PC-3 (cell line): ENCODE measurements around the gene PTPN14. TPM values are rescaled to one million over a fixed set of nuclear protein-coding genes. Genes with fewer than 3 reads are reported as not detected.

Experiments
- ATAC-seq: fragments of 200-7000 bp; cut with Tn5 transposase; 2 replicates; pipeline ENCODE4 v1.9.1; 2020; ENCODE audit warnings: mild to moderate bottlenecking, moderate library complexity
- BruUV-seq: library from RNA; stranded (reverse); fragments of 400-500 nt; replicated peaks from 2 replicates; lab custom pipeline; 2021; lab: Mats Ljungman, UMichigan
- CTCF ChIA-PET: fragments of 300-600 bp; sonication (Branson Sonifier 250); formaldehyde crosslinking; loops from one replicate; lab custom pipeline; 2022; ENCODE audit warnings: antibody characterized with exemption; lab: Charles Lee
- POLR2A ChIA-PET: fragments of 300-600 bp; sonication (Branson Sonifier 250); formaldehyde crosslinking; loops from one replicate; lab custom pipeline; 2022; ENCODE audit warnings: antibody characterized with exemption; ENCODE audit not compliant: unreplicated experiment; lab: Charles Lee
- DNase-seq: peaks from one replicate; pipeline ENCODE4 v3.0.0-alpha.2; 2015
- H2AFZ ChIP-seq: fragments of 300-600 bp; sonication (generic); 2 replicates; pipeline ENCODE4 v1.6.0; 2016; ENCODE audit warnings: antibody characterized with exemption, low read length
- H3F3A ChIP-seq: fragments of 300-600 bp; sonication (generic); one replicate; pipeline ENCODE4 v1.6.0; 2017; ENCODE audit warnings: antibody characterized with exemption, low read length, control low read depth, mild to moderate bottlenecking; ENCODE audit not compliant: unreplicated experiment
- H3K27ac ChIP-seq: fragments of 300-600 bp; sonication (generic); 2 replicates; pipeline ENCODE4 v1.5.1; 2016; ENCODE audit warnings: mild to moderate bottlenecking, low read length
- H3K27me3 ChIP-seq: fragments of 300-600 bp; sonication (generic); 2 replicates; pipeline ENCODE4 v1.6.1; 2016; ENCODE audit warnings: low read length, mixed read lengths
- H3K36me3 ChIP-seq: fragments of 300-600 bp; sonication (generic); 2 replicates; pipeline ENCODE4 v1.6.1; 2016; ENCODE audit warnings: low read depth, mixed run types, low read length, mixed read lengths
- H3K4me1 ChIP-seq: fragments of 300-600 bp; sonication (generic); 2 replicates; pipeline ENCODE4 v1.5.1; 2016; ENCODE audit warnings: low read length; ENCODE audit not compliant: insufficient read depth
- H3K4me2 ChIP-seq: fragments of 300-600 bp; sonication (generic); 2 replicates; pipeline ENCODE4 v1.6.0; 2016; ENCODE audit warnings: low read length
- H3K4me3 ChIP-seq: fragments of 300-600 bp; sonication (generic); 2 replicates; pipeline ENCODE4 v1.5.1; 2016; ENCODE audit warnings: mild to moderate bottlenecking, low read length, mixed read lengths
- H3K79me2 ChIP-seq: fragments of 300-600 bp; sonication (generic); 2 replicates; pipeline ENCODE4 v1.6.1; 2017; ENCODE audit warnings: low read length, mixed read lengths
- H3K9ac ChIP-seq: fragments of 300-600 bp; sonication (generic); 2 replicates; pipeline ENCODE4 v1.6.0; 2016; ENCODE audit warnings: mild to moderate bottlenecking, low read length
- H3K9me2 ChIP-seq: fragments of 300-600 bp; sonication (generic); replicated peaks from 2 replicates; pipeline ENCODE4 v1.6.1; 2016; ENCODE audit warnings: mixed run types, low read length, mixed read lengths
- H3K9me3 ChIP-seq: fragments of 300-600 bp; sonication (generic); 2 replicates; pipeline ENCODE4 v1.6.1; 2016; ENCODE audit warnings: low read length, mixed read lengths
- H4K20me1 ChIP-seq: fragments of 300-600 bp; sonication (generic); 2 replicates; pipeline ENCODE4 v1.6.1; 2016; ENCODE audit warnings: low read length, mixed read lengths
- EZH2 ChIP-seq: fragments of 300-600 bp; sonication (generic); IDR thresholded peaks from one replicate; pipeline ENCODE4 v1.6.1; 2017; ENCODE audit warnings: antibody characterized with exemption, mild to moderate bottlenecking, low read length; ENCODE audit not compliant: unreplicated experiment
- EZH2phosphoT487 ChIP-seq: fragments of 300-600 bp; sonication (generic); IDR thresholded peaks from 2 replicates; pipeline ENCODE4 v1.6.1; 2018; ENCODE audit warnings: mild to moderate bottlenecking, antibody characterized with exemption, low read length, borderline replicate concordance
- intact Hi-C: fragments of 100-400 bp; cut with micrococcal nuclease; formaldehyde crosslinking; loops from 2 replicates; pipeline ENCODE4 v1.9.0; 2023
- total RNA-seq: library from RNA; depleted of rRNA; stranded (reverse); fragments of >200 nt; gene quantifications from 2 replicates; pipeline ENCODE4 v1.2.3, GENCODE V29; 2014
- TF ChIP-seq, protein P1 (sequence below): fragments of 300-600 bp; sonication (generic); conservative IDR thresholded peaks from 2 replicates; pipeline ENCODE4 v1.5.1; 2017; ENCODE audit warnings: antibody characterized with exemption, low read depth, mild to moderate bottlenecking, low read length

Gene PTPN14
- total RNA-seq, 1 experiment from 2014 or later: 12.6 TPM

DNA sequence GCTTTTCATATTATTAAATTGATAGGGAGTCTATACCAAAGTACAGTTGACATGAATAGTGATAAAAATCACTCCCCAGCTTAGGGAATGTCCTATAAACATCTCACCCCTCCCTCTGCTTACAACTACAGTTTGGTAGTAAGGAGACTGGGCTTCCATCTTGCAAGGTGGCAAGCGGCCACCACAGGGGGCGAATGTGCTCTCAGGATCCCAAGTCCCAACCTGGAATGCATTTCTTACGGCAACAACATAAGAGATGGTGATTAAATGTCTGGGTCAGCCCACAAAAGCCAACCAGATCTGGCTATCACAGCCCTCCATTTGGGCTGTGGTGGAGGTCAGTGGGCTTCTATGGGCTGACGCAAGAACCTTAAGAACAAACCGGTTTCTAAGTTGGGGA lies 202.4 kb downstream of the PTPN14 start:
- peaks cover 34% of the 10 kb centered on the region for H3K36me3 ChIP-seq
- intact Hi-C loops: no loop called here
- no TSS peak for BruUV-seq

GRCh38 chr1:214344897-214345296 lies 206.5 kb downstream of the PTPN14 start:
- TF ChIP-seq EZH2 (no peak), EZH2phosphoT487 (no peak)
- BruUV-seq: no TSS peak
- ChIA-PET CTCF (no interaction called here), POLR2A (no interaction called here)
- Histone ChIP-seq H3K9me2 (no peaks in the 10 kb centered on the region), H3K27ac (no peak overlapping the region), H3K4me1 (no peaks in the 10 kb centered on the region), H3K4me3 (no peak overlapping the region), H3K9ac (no peak overlapping the region), H3K4me2 (no peak overlapping the region), H3F3A (no peaks in the 10 kb centered on the region), H4K20me1 (no peaks in the 10 kb centered on the region), H3K9me3 (no peaks in the 10 kb centered on the region), H2AFZ (no peak overlapping the region), H3K27me3 (no peaks in the 10 kb centered on the region), H3K36me3 (peaks cover 26% of the 10 kb centered on the region), H3K79me2 (no peaks in the 10 kb centered on the region)
- intact Hi-C loops: no loop called here
- ATAC-seq (no peak), DNase-seq (no peak)

More for the DNA sequence above, 202.4 kb downstream of the PTPN14 start:
- H3K9ac ChIP-seq: no peak overlapping the region
- H3K9me3 ChIP-seq: no peaks in the 10 kb centered on the region
- H3K79me2 ChIP-seq: no peaks in the 10 kb centered on the region
- DNase-seq (no peak), ATAC-seq (no peak)
- no peaks in the 10 kb centered on the region for H3K9me2 ChIP-seq
- H2AFZ ChIP-seq: no peak overlapping the region
- no peaks in the 10 kb centered on the region for H4K20me1 ChIP-seq
- ChIA-PET POLR2A (interaction anchor here (0.6 kb wide), 1 partner anchor 203 kb away, joined by 4 read pairs; the partner anchor contains the start of gene PTPN14), CTCF (interaction anchor here (0.7 kb wide), 1 partner anchor 800 kb away, joined by 3 read pairs; no protein-coding TSS in a partner anchor)
- H3K4me1 ChIP-seq: no peaks in the 10 kb centered on the region
- TF ChIP-seq EZH2: no peak
- TF ChIP-seq, protein P1, sequence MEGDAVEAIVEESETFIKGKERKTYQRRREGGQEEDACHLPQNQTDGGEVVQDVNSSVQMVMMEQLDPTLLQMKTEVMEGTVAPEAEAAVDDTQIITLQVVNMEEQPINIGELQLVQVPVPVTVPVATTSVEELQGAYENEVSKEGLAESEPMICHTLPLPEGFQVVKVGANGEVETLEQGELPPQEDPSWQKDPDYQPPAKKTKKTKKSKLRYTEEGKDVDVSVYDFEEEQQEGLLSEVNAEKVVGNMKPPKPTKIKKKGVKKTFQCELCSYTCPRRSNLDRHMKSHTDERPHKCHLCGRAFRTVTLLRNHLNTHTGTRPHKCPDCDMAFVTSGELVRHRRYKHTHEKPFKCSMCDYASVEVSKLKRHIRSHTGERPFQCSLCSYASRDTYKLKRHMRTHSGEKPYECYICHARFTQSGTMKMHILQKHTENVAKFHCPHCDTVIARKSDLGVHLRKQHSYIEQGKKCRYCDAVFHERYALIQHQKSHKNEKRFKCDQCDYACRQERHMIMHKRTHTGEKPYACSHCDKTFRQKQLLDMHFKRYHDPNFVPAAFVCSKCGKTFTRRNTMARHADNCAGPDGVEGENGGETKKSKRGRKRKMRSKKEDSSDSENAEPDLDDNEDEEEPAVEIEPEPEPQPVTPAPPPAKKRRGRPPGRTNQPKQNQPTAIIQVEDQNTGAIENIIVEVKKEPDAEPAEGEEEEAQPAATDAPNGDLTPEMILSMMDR: no peak
- no peak for TF ChIP-seq EZH2phosphoT487
- H3F3A ChIP-seq: no peaks in the 10 kb centered on the region
- H3K27me3 ChIP-seq: no peaks in the 10 kb centered on the region
- no peak overlapping the region for H3K4me2 ChIP-seq
- no peak overlapping the region for H3K4me3 ChIP-seq
- H3K27ac ChIP-seq: no peak overlapping the region

DNA sequence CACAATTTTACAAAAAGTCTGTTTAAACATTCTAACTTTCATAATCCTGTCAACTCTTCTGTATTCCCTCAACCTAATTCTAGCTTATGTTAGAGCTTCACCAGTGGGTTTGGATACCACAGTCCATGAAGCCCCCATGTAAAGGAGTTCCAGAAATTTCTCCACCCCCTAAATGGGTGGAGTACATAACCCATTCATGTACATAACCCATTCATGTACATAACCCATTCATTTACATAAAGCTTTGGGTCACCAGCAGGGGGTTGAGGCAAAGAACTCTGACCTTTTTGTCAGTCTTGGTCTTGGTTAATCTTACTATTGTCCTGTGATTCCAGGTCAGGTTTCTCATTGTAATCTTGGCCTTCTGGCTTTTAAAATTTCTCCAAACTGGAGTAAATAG lies 208.9 kb downstream of the PTPN14 start:
- Histone ChIP-seq H3K27ac (no peak overlapping the region), H3K4me2 (no peak overlapping the region), H3K4me3 (no peak overlapping the region), H3K9me3 (no peaks in the 10 kb centered on the region), H3K9me2 (no peaks in the 10 kb centered on the region), H3K4me1 (no peaks in the 10 kb centered on the region), H3K79me2 (no peaks in the 10 kb centered on the region), H3K27me3 (no peaks in the 10 kb centered on the region), H3K36me3 (peaks cover 22% of the 10 kb centered on the region), H2AFZ (no peak overlapping the region), H3K9ac (no peak overlapping the region), H4K20me1 (no peaks in the 10 kb centered on the region), H3F3A (no peaks in the 10 kb centered on the region)
- TF ChIP-seq EZH2phosphoT487: no peak
- TF ChIP-seq, protein P1: no peak
- TF ChIP-seq EZH2: no peak
- no peak for DNase-seq
- ChIA-PET POLR2A (no interaction called here), CTCF (no interaction called here)
- ATAC-seq: no peak
- intact Hi-C loops: no loop called here
- no TSS peak for BruUV-seq
